A673 (cell line): Measurements from ENCODE around the gene CYYR1. TPM values are rescaled to one million over a fixed set of nuclear protein-coding genes. Genes with fewer than 3 reads are reported as not detected.

Source experiments
- BruUV-seq: library from RNA; stranded (reverse); fragments of 400-500 nt; replicated peaks from 2 replicates; lab custom pipeline; 2021; lab: Mats Ljungman, UMichigan
- CTCF ChIA-PET: fragments of 300-600 bp; sonication (Branson Sonifier 250); formaldehyde crosslinking; loops from one replicate; lab custom pipeline; 2022; ENCODE audit warnings: antibody characterized with exemption; lab: Charles Lee
- POLR2A ChIA-PET: fragments of 300-600 bp; sonication (Branson Sonifier 250); formaldehyde crosslinking; loops from one replicate; lab custom pipeline; 2022; ENCODE audit warnings: antibody characterized with exemption; ENCODE audit not compliant: low non-redundant PET; lab: Charles Lee
- DNase-seq: peaks from one replicate; pipeline ENCODE4 v3.0.0-alpha.2; 2015; ENCODE audit warnings: low spot score
- H3K27ac ChIP-seq: fragments of 200-600 bp; sonication (generic); 2 replicates; pipeline ENCODE4 v1.5.1; 2016; ENCODE audit warnings: mixed run types, low read depth, mild to moderate bottlenecking, mixed read lengths, antibody characterized with exemption, low read length; ENCODE audit not compliant: poor library complexity, severe bottlenecking
- H3K27me3 ChIP-seq: fragments of 200-600 bp; sonication (generic); replicated peaks from 2 replicates; pipeline ENCODE4 v1.6.1; 2017; ENCODE audit warnings: mixed run types, low read depth, mild to moderate bottlenecking, mixed read lengths, antibody characterized with exemption, low read length; ENCODE audit not compliant: insufficient read depth, poor library complexity
- H3K36me3 ChIP-seq: fragments of 200-600 bp; sonication (generic); 2 replicates; pipeline ENCODE4 v1.6.1; 2016; ENCODE audit warnings: mixed run types, mild to moderate bottlenecking, mixed read lengths, antibody characterized with exemption, low read length; ENCODE audit not compliant: insufficient read depth, poor library complexity, severe bottlenecking
- H3K4me1 ChIP-seq: fragments of 200-600 bp; sonication (generic); 2 replicates; pipeline ENCODE4 v1.6.1; 2017; ENCODE audit warnings: mixed run types, mild to moderate bottlenecking, mixed read lengths, antibody characterized with exemption, low read length; ENCODE audit not compliant: insufficient read depth, poor library complexity, severe bottlenecking
- H3K4me3 ChIP-seq: fragments of 200-600 bp; sonication (generic); 2 replicates; pipeline ENCODE4 v1.5.1; 2016; ENCODE audit warnings: low read depth, mixed run types, mild to moderate bottlenecking, mixed read lengths, low read length; ENCODE audit not compliant: poor library complexity, severe bottlenecking
- H3K9me3 ChIP-seq: fragments of 200-600 bp; sonication (generic); 2 replicates; pipeline ENCODE4 v1.6.1; 2016; ENCODE audit warnings: mixed run types, low read depth, mild to moderate bottlenecking, mixed read lengths, antibody characterized with exemption, low read length; ENCODE audit not compliant: poor library complexity, severe bottlenecking
- EZH2 ChIP-seq: fragments of 200-600 bp; sonication (generic); IDR thresholded peaks from 2 replicates; pipeline ENCODE4 v1.6.1; 2017; ENCODE audit warnings: borderline replicate concordance, low read depth, mild to moderate bottlenecking, mixed read lengths, antibody characterized with exemption, low read length; ENCODE audit not compliant: poor library complexity, severe bottlenecking
- intact Hi-C: fragments of 100-400 bp; cut with micrococcal nuclease; formaldehyde crosslinking; loops from one replicate; pipeline ENCODE4 v1.10.0; 2022; ENCODE audit not compliant: unreplicated experiment
- total RNA-seq: library from RNA; stranded (reverse); gene quantifications from 2 replicates; pipeline ENCODE4 v1.2.3, GENCODE V29; 2021
- TF ChIP-seq, protein P1 (sequence below): fragments of 300-800, 200-600 bp; sonication (generic); conservative IDR thresholded peaks from 2 replicates; pipeline ENCODE4 v1.5.1; 2017; ENCODE audit warnings: low read depth, mild to moderate bottlenecking, antibody characterized with exemption, low read length, moderate library complexity, mixed read lengths

Gene CYYR1
- total RNA-seq, 1 experiment from 2014 or later: 96.4 TPM

DNA sequence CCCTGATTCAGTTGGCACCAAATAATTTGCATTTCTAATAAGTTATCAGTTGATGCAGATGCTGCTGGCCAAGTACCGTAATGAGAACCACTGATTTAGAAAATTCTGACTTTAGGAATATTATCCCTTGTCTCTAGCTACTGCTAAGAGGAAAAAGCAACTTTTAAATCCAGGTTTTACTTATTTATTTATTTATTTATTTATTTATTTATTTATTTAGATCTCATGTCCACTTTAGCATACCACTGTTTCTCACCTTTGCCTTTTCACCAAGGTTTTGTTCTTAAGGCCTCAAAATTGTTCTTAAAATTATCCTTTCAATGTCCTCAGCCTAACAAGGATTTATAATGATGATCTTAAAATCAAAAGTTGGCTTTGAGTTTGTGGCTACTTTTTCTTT is 8.7 kb upstream of the CYYR1 start:
- Histone ChIP-seq H3K4me1 (peaks cover 10% of the 10 kb centered on the region), H3K4me3 (no peak overlapping the region), H3K36me3 (no peaks in the 10 kb centered on the region), H3K27ac (no peak overlapping the region), H3K27me3 (no peaks in the 10 kb centered on the region), H3K9me3 (peaks cover 5% of the 10 kb centered on the region)
- BruUV-seq: no TSS peak
- ChIA-PET POLR2A (no interaction called here), CTCF (no interaction called here)
- DNase-seq: no peak
- intact Hi-C loops: no loop called here
- TF ChIP-seq, protein P1, sequence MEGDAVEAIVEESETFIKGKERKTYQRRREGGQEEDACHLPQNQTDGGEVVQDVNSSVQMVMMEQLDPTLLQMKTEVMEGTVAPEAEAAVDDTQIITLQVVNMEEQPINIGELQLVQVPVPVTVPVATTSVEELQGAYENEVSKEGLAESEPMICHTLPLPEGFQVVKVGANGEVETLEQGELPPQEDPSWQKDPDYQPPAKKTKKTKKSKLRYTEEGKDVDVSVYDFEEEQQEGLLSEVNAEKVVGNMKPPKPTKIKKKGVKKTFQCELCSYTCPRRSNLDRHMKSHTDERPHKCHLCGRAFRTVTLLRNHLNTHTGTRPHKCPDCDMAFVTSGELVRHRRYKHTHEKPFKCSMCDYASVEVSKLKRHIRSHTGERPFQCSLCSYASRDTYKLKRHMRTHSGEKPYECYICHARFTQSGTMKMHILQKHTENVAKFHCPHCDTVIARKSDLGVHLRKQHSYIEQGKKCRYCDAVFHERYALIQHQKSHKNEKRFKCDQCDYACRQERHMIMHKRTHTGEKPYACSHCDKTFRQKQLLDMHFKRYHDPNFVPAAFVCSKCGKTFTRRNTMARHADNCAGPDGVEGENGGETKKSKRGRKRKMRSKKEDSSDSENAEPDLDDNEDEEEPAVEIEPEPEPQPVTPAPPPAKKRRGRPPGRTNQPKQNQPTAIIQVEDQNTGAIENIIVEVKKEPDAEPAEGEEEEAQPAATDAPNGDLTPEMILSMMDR: no peak
- TF ChIP-seq EZH2: no peak

DNA sequence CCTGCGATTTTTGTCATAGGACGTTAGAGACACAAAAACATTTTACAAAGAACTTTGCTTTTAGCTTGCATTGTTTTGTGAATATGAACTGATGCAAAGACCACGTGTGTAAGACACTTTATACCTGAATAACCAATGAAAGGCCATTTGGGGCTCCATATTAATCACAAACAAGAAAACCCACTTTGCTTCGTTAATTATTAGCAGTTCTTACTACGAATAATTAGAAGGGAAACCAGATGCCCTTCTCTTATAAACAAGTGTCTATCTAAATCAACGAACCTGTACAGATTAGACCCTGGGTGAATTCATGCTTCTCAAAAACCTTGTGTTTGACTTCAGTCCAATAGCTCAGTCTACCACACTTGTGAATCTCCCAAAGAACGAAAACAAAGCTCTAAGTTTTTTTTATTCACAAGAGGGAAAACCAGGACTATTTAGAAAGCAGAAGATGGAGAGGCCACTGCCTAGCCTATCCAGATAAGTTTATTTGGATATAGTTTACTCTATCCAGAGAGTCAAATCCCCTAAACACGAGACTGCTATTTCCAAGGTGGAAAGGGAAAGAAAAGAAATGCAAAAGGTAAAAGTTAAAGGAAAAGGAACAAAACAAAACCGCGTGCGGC is 897 bp downstream of the CYYR1 start:
- peak overlapping the region; percentile 96 for H3K27ac ChIP-seq
- no TSS peak for BruUV-seq
- H3K36me3 ChIP-seq: peaks cover 6% of the 10 kb centered on the region
- DNase-seq: peak; percentile 36
- intact Hi-C loops: no loop called here
- POLR2A ChIA-PET: no interaction called here
- H3K9me3 ChIP-seq: peaks cover 24% of the 10 kb centered on the region
- CTCF ChIA-PET: no interaction called here
- H3K4me3 ChIP-seq: peak overlapping the region; percentile 76
- no peaks in the 10 kb centered on the region for H3K27me3 ChIP-seq
- H3K4me1 ChIP-seq: peaks cover 15% of the 10 kb centered on the region
- TF ChIP-seq, protein P1: no peak
- no peak for TF ChIP-seq EZH2

DNA sequence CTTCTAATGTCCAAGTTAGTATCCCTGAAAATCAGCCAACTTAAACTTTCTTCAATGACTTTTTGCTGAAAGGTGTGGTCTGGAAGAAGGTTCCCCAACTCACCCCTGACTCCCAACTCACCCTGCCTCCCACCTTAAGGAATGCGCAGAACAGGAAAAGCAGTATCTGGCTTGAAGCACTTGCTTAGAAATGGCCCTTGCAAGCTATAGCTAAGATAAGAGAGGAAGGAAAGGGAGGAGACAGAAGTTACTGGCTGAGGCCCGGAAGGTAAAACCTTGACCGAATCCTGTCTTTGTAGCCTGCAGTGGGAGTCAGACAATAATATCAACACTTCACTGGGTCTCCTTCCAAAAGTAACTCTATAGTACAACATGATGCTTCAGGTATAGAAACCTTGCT is 2.9 kb downstream of the CYYR1 start:
- no peak for TF ChIP-seq EZH2
- TF ChIP-seq, protein P1: no peak
- H3K27ac ChIP-seq: peak overlapping the region; percentile 96
- peaks cover 6% of the 10 kb centered on the region for H3K36me3 ChIP-seq
- POLR2A ChIA-PET: no interaction called here
- peak overlapping the region; percentile 76 for H3K4me3 ChIP-seq
- no TSS peak for BruUV-seq
- DNase-seq: peak; percentile 32
- intact Hi-C loops: no loop called here
- H3K9me3 ChIP-seq: peaks cover 19% of the 10 kb centered on the region
- peaks cover 18% of the 10 kb centered on the region for H3K4me1 ChIP-seq
- CTCF ChIA-PET: no interaction called here
- no peaks in the 10 kb centered on the region for H3K27me3 ChIP-seq
